ENCODE data around the gene BIRC5. TPM values are rescaled to one million over a fixed set of nuclear protein-coding genes. Genes with fewer than 3 reads are reported as not detected.

BIRC5 gene
- total RNA-seq, 1 experiment from 2014 or later = 119 TPM

DNA sequence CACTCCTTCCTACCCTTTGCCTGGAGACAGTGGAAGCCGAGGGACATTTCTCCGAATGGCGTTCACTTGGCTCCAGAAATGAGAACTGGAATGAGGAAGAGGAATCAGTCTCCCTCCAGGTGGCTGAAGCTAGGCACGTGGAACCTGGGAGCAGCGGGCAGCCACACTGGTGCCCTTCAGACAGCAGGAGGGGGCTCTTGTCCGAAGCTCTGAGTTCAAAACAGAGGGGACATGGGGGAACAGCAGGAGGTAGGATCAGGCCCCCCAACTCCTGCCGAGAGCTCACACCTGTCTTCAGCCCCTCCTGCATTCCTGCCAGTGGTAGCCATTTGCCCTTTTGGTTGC lies 58.8 kb downstream of the BIRC5 start:
- Histone ChIP-seq H3K4me3 (ENCODE audit: low read depth in 2 of 2, low read length in 2 of 2) (no peak overlapping the region; a peak in 1 of 4 replicates), H3K27me3 (ENCODE audit: control insufficient read depth, insufficient read depth, low read length) (no peaks in the 10 kb centered on the region), H3K9me3 (ENCODE audit: control insufficient read depth, insufficient read depth, low read depth, low read length) (no peaks in the 10 kb centered on the region), H3K36me3 (ENCODE audit: control insufficient read depth, insufficient read depth, low read length) (no peaks in the 10 kb centered on the region), H3K27ac (ENCODE audit: low read length) (no peak overlapping the region), H3K4me1 (ENCODE audit: control insufficient read depth, insufficient read depth, low read length) (peaks cover 35% of the 10 kb centered on the region)
- CTCF ChIA-PET = interaction anchor here (0.8 kb wide), 1 partner anchor 21 kb away, joined by 3 read pairs; no protein-coding TSS in a partner anchor
- BruUV-seq (replicated peaks) = no TSS peak
- in situ Hi-C loops (cut with HindIII; ENCODE audit: low pct_unique_long_range_greater_than_20kb, low sequenced_read_pairs) (no loop called here), intact Hi-C loops (cut with micrococcal nuclease; ENCODE audit: unreplicated experiment) (no loop called here)
- no peak for ATAC-seq
- POLR2A ChIA-PET = no interaction called here
- TF ChIP-seq TCF7L2 (IDR thresholded peaks at IDR 0.05; ENCODE audit: low read depth, low read length) (no peak), REST (IDR thresholded peaks at IDR 0.05; ENCODE audit: insufficient read depth in 1 of 2, low read depth in 2 of 2, low read length in 1 of 2) (no peak), POLR2AphosphoS5 (IDR thresholded peaks at IDR 0.05; ENCODE audit: low read depth, low read length) (no peak), SIN3A (IDR thresholded peaks at IDR 0.05; ENCODE audit: borderline replicate concordance, insufficient read depth, low read depth, low read length) (no peak)
- TF ChIP-seq, protein P1, sequence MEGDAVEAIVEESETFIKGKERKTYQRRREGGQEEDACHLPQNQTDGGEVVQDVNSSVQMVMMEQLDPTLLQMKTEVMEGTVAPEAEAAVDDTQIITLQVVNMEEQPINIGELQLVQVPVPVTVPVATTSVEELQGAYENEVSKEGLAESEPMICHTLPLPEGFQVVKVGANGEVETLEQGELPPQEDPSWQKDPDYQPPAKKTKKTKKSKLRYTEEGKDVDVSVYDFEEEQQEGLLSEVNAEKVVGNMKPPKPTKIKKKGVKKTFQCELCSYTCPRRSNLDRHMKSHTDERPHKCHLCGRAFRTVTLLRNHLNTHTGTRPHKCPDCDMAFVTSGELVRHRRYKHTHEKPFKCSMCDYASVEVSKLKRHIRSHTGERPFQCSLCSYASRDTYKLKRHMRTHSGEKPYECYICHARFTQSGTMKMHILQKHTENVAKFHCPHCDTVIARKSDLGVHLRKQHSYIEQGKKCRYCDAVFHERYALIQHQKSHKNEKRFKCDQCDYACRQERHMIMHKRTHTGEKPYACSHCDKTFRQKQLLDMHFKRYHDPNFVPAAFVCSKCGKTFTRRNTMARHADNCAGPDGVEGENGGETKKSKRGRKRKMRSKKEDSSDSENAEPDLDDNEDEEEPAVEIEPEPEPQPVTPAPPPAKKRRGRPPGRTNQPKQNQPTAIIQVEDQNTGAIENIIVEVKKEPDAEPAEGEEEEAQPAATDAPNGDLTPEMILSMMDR (IDR thresholded peaks at IDR 0.05) = no peak
- no peak for DNase-seq (ENCODE audit: low read depth, low spot score)

- in situ Hi-C loops (cut with HindIII; ENCODE audit: low pct_unique_long_range_greater_than_20kb, low sequenced_read_pairs) = no loop called here
- Histone ChIP-seq H3K9me3 (ENCODE audit: control insufficient read depth, insufficient read depth, low read depth, low read length) (no peaks in the 10 kb centered on the region), H3K27me3 (ENCODE audit: control insufficient read depth, insufficient read depth, low read length) (no peaks in the 10 kb centered on the region), H3K4me3 (ENCODE audit: low read depth in 2 of 2, low read length in 2 of 2) (no peak overlapping the region), H3K4me1 (ENCODE audit: control insufficient read depth, insufficient read depth, low read length) (peaks cover 29% of the 10 kb centered on the region), H3K27ac (ENCODE audit: low read length) (no peak overlapping the region), H3K36me3 (ENCODE audit: control insufficient read depth, insufficient read depth, low read length) (no peaks in the 10 kb centered on the region)
- no peak for ATAC-seq
- ChIA-PET POLR2A (no interaction called here), CTCF (no interaction called here)
- intact Hi-C loops (cut with micrococcal nuclease; ENCODE audit: unreplicated experiment) = no loop called here
- no peak for DNase-seq (ENCODE audit: low read depth, low spot score)
- no peak for TF ChIP-seq POLR2AphosphoS5 (IDR thresholded peaks at IDR 0.05; ENCODE audit: low read depth, low read length)
- no peak for TF ChIP-seq TCF7L2 (IDR thresholded peaks at IDR 0.05; ENCODE audit: low read depth, low read length)
- TF ChIP-seq, protein P1 (IDR thresholded peaks at IDR 0.05) = no peak
- no peak for TF ChIP-seq SIN3A (IDR thresholded peaks at IDR 0.05; ENCODE audit: borderline replicate concordance, insufficient read depth, low read depth, low read length)
- TF ChIP-seq REST (IDR thresholded peaks at IDR 0.05; ENCODE audit: insufficient read depth in 1 of 2, low read depth in 2 of 2, low read length in 1 of 2) = no peak
- no TSS peak for BruUV-seq (replicated peaks)
Observed at GRCh38 chr17:78273813-78274212, 59.8 kb downstream of the BIRC5 start.

Other genes starting within 250 kb of the BIRC5 start
- 58.0 TPM for gene TMC6, start 85.5 kb upstream of the BIRC5 start, total RNA-seq (2021; ENCODE audit: unreplicated experiment)
- 1.4 TPM for gene TMC8, start 83.5 kb upstream of the BIRC5 start, total RNA-seq (2021; ENCODE audit: unreplicated experiment)
- gene C17orf99, start 67.9 kb upstream of the BIRC5 start, total RNA-seq (2021; ENCODE audit: unreplicated experiment) = 0.67 TPM
- gene SYNGR2, start 45.7 kb upstream of the BIRC5 start, total RNA-seq (2021; ENCODE audit: unreplicated experiment) = 204 TPM
- 153 TPM for gene TK1, start 27.2 kb upstream of the BIRC5 start, total RNA-seq (2021; ENCODE audit: unreplicated experiment)
- 59.3 TPM for gene AFMID, start 26.9 kb upstream of the BIRC5 start, total RNA-seq (2021; ENCODE audit: unreplicated experiment)
- gene TMEM235, start 17.4 kb downstream of the BIRC5 start, total RNA-seq (2021; ENCODE audit: unreplicated experiment) = not detected
- gene SOCS3, start 145.8 kb downstream of the BIRC5 start, total RNA-seq (2021; ENCODE audit: unreplicated experiment) = 53.1 TPM
- 47.5 TPM for gene PGS1, start 164.4 kb downstream of the BIRC5 start, total RNA-seq (2021; ENCODE audit: unreplicated experiment)